HG03196 (cell line): ENCODE measurements around the gene PRDM13.
"Not testable (repeated sequence)": the region's sequence is repeated elsewhere in the genome, so short reads cannot be mapped to it uniquely, and the experiment has no call there.

Source experiments
- ATAC-seq: cut with Tn5 transposase; IDR thresholded peaks from one replicate; pipeline ENCODE4 v1.9.1; 2021; ENCODE audit not compliant: unreplicated experiment

The PRDM13 gene

GRCh38 chr6:99622044-99622443, 15.4 kb downstream of the PRDM13 start:
- not testable (repeated sequence) for ATAC-seq

- no peak for ATAC-seq
These were observed 22.7 kb downstream of the PRDM13 start for GRCh38 chr6:99629293-99629692.

GRCh38 chr6:99637629-99638028, 31.0 kb downstream of the PRDM13 start:
- ATAC-seq = no peak

- not testable (repeated sequence) for ATAC-seq
These were observed 31.7 kb downstream of the PRDM13 start for GRCh38 chr6:99638358-99638757.

GRCh38 chr6:99641270-99641669, 34.6 kb downstream of the PRDM13 start:
- no peak for ATAC-seq

- ATAC-seq = no peak
These were observed 39.4 kb downstream of the PRDM13 start for GRCh38 chr6:99645986-99646385.

- ATAC-seq = not testable (repeated sequence)
These were observed 43.5 kb downstream of the PRDM13 start for GRCh38 chr6:99650091-99650571.

GRCh38 chr6:99660206-99660605, 53.6 kb downstream of the PRDM13 start:
- ATAC-seq = no peak

GRCh38 chr6:99661870-99662269, 55.2 kb downstream of the PRDM13 start:
- ATAC-seq = no peak

GRCh38 chr6:99662616-99663015, 56.0 kb downstream of the PRDM13 start:
- ATAC-seq = no peak
